Type B pancreatic cell (in vitro differentiated cells): Measurements from ENCODE around the gene KYAT1. TPM values are rescaled to one million over a fixed set of nuclear protein-coding genes. Genes with fewer than 3 reads are reported as not detected.

Experiments used
- DNase-seq: peaks from one replicate; pipeline ENCODE4 v3.0.0; 2021; ENCODE audit warnings: mixed read lengths; ENCODE audit not compliant: unreplicated experiment; ENCODE audit errors: extremely low spot score
- H3K27ac Mint-ChIP-seq: 2 replicates; pipeline ENCODE4 v1.8.0; 2021; ENCODE audit warnings: mild to moderate bottlenecking, mixed read lengths
- H3K27me3 Mint-ChIP-seq: 2 replicates; pipeline ENCODE4 v1.8.0; 2021; ENCODE audit warnings: mixed read lengths
- H3K36me3 Mint-ChIP-seq: 2 replicates; pipeline ENCODE4 v1.8.0; 2021; ENCODE audit warnings: mixed read lengths
- H3K4me1 Mint-ChIP-seq: one replicate; pipeline ENCODE4 v1.8.0; 2021; ENCODE audit warnings: mixed read lengths; ENCODE audit not compliant: unreplicated experiment
- H3K4me3 Mint-ChIP-seq: 2 replicates; pipeline ENCODE4 v1.8.0; 2021; ENCODE audit warnings: mild to moderate bottlenecking, mixed read lengths
- H3K9me3 Mint-ChIP-seq: 2 replicates; pipeline ENCODE4 v1.8.0; 2021; ENCODE audit warnings: mixed read lengths
- CTCF ChIP-seq: fragments of 200-600 bp; sonication (generic); conservative IDR thresholded peaks from 2 replicates; pipeline ENCODE4 v1.5.0; 2021; ENCODE audit warnings: antibody characterized with exemption, mild to moderate bottlenecking
- total RNA-seq: library from RNA; stranded (reverse); gene quantifications from 2 replicates; pipeline ENCODE4 v1.2.1, GENCODE V29; 2021; ENCODE audit warnings: low replicate concordance

The KYAT1 gene
- total RNA-seq, 1 donor from 2014 or later = 11.5 TPM

GRCh38 chr9:128886211-128886891, 4.6 kb upstream of the KYAT1 start:
- Mint-ChIP-seq H3K4me3 (peak overlapping the region; percentile 32), H3K9me3 (no peaks in the 10 kb centered on the region), H3K36me3 (peaks cover 9% of the 10 kb centered on the region), H3K27ac (no peak overlapping the region), H3K27me3 (no peaks in the 10 kb centered on the region), H3K4me1 (peaks cover 22% of the 10 kb centered on the region)
- no peak for TF ChIP-seq CTCF
- DNase-seq = no peak

- DNase-seq = no peak
- Mint-ChIP-seq H3K4me1 (peaks cover 24% of the 10 kb centered on the region), H3K4me3 (peak overlapping the region; percentile 32), H3K27ac (peak overlapping the region; percentile 48), H3K36me3 (peaks cover 9% of the 10 kb centered on the region), H3K27me3 (no peaks in the 10 kb centered on the region), H3K9me3 (no peaks in the 10 kb centered on the region)
- no peak for TF ChIP-seq CTCF
These were observed 4.0 kb upstream of the KYAT1 start for GRCh38 chr9:128885798-128886197.

GRCh38 chr9:128885376-128885775, 3.6 kb upstream of the KYAT1 start:
- Mint-ChIP-seq H3K36me3 (peaks cover 9% of the 10 kb centered on the region), H3K9me3 (no peaks in the 10 kb centered on the region), H3K27me3 (no peaks in the 10 kb centered on the region), H3K27ac (peak overlapping the region; percentile 48), H3K4me1 (peaks cover 26% of the 10 kb centered on the region), H3K4me3 (peak overlapping the region; percentile 74)
- DNase-seq = no peak
- no peak for TF ChIP-seq CTCF

GRCh38 chr9:128884164-128884563, 2.4 kb upstream of the KYAT1 start:
- Mint-ChIP-seq H3K9me3 (no peaks in the 10 kb centered on the region), H3K4me1 (peaks cover 26% of the 10 kb centered on the region), H3K4me3 (peak overlapping the region; percentile 74), H3K36me3 (peaks cover 9% of the 10 kb centered on the region), H3K27ac (no peak overlapping the region), H3K27me3 (no peaks in the 10 kb centered on the region)
- DNase-seq = no peak
- no peak for TF ChIP-seq CTCF

- peak overlapping the region; percentile 93 for H3K27ac Mint-ChIP-seq
- H3K36me3 Mint-ChIP-seq = peaks cover 4% of the 10 kb centered on the region
- H3K9me3 Mint-ChIP-seq = no peaks in the 10 kb centered on the region
- no peaks in the 10 kb centered on the region for H3K27me3 Mint-ChIP-seq
- H3K4me3 Mint-ChIP-seq = peak overlapping the region; percentile 98
- TF ChIP-seq CTCF = no peak
- no peak for DNase-seq
- peaks cover 22% of the 10 kb centered on the region for H3K4me1 Mint-ChIP-seq
These were observed 1.2 kb upstream of the KYAT1 start for GRCh38 chr9:128882677-128883603.
